K562 (cell line): ENCODE measurements around the gene HRH1.

Experiments
- BMI1 ChIP-seq: fragments of 150-350 bp; IDR thresholded peaks from 2 replicates; pipeline ENCODE4 v1.6.1; 2014; ENCODE audit warnings: low read length
- CEBPB ChIP-seq: fragments of 450-650 bp; IDR thresholded peaks from 2 replicates; pipeline ENCODE4 v1.6.1; 2016; ENCODE audit warnings: missing genetic modification characterization, missing compliant biosample characterization
- FOSL1 ChIP-seq: fragments of 200-800 bp; sonication (Bioruptor generic); conservative IDR thresholded peaks from 2 replicates; pipeline ENCODE4 v1.6.1; 2016; ENCODE audit warnings: missing genetic modification characterization, missing compliant biosample characterization
- NFXL1 ChIP-seq: fragments of 450-650 bp; formaldehyde crosslinking; IDR thresholded peaks from 2 replicates; pipeline ENCODE4 v1.4.0; 2021; ENCODE audit warnings: mild to moderate bottlenecking
- PPARD ChIP-seq: fragments of 250-450 bp; sonication (Bioruptor Pico); IDR thresholded peaks from 2 replicates; pipeline ENCODE4 v1.8.0; 2022; ENCODE audit warnings: inconsistent platforms, mild to moderate bottlenecking, moderate library complexity
- TF ChIP-seq, protein P1 (sequence below), 3 experiments: IDR thresholded peaks in 2 of 3; conservative IDR thresholded peaks in 1 of 3; 2 replicates each; pipeline ENCODE4 v1.5.1; 2011 to 2012; ENCODE audit warnings: low read length in 3 of 3, mild to moderate bottlenecking in 3 of 3, control low read depth in 2 of 3, improper control_type of control experiment in 1 of 3, inconsistent platforms in 1 of 3, low read depth in 1 of 3, mixed read lengths in 1 of 3, moderate library complexity in 1 of 3; ENCODE audit not compliant: insufficient read depth in 2 of 3

DNA sequence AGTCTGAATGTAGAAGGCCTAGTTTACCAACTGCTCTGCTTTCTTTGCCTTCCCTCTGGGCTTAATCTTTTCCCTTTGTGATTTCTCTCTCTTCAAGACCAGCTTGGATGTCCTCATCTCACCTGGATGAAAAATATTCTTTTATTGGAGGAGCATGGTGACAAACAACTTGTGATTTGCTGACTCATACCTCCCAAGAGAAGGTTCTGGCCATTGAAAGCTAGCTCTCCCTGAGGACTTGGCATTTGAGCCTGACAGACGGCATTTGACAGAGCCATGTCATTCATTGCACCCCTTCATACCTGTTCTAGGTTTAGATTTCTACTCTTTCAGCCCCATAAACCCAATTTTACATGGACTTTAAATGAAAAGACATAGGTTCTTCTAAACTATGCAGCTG lies 151.2 kb downstream of the HRH1 start:
- TF ChIP-seq FOSL1 (tag) (no peak), PPARD (CRISPR knock-in tag) (no peak), NFXL1 (no peak), CEBPB (tag) (no peak), BMI1 (no peak)
- TF ChIP-seq, protein P1, sequence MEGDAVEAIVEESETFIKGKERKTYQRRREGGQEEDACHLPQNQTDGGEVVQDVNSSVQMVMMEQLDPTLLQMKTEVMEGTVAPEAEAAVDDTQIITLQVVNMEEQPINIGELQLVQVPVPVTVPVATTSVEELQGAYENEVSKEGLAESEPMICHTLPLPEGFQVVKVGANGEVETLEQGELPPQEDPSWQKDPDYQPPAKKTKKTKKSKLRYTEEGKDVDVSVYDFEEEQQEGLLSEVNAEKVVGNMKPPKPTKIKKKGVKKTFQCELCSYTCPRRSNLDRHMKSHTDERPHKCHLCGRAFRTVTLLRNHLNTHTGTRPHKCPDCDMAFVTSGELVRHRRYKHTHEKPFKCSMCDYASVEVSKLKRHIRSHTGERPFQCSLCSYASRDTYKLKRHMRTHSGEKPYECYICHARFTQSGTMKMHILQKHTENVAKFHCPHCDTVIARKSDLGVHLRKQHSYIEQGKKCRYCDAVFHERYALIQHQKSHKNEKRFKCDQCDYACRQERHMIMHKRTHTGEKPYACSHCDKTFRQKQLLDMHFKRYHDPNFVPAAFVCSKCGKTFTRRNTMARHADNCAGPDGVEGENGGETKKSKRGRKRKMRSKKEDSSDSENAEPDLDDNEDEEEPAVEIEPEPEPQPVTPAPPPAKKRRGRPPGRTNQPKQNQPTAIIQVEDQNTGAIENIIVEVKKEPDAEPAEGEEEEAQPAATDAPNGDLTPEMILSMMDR (IDR thresholded peaks at IDR 0.05 in 2 of 3, conservative IDR thresholded peaks at IDR 0.05 in 1 of 3; ENCODE audit: insufficient read depth in 2 of 3, low read depth in 1 of 3, low read length in 3 of 3) = no peak
